ENCODE measurements around the gene PHTF2.

- no peak for TF ChIP-seq CTCF (IDR thresholded peaks at IDR 0.05)
- TF ChIP-seq POLR2A (IDR thresholded peaks at IDR 0.05) = no peak
Observed at GRCh38 chr7:77831481-77831880, 32.9 kb downstream of the PHTF2 start.

All from Peyer's patch (tissue), 4 donors.